WERI-Rb-1 (cell line): ENCODE data around the gene MTCL1.

Experiments used
- DNase-seq: peaks from one replicate; pipeline ENCODE4 v3.0.0-alpha.2; 2020
- H3K27ac ChIP-seq: fragments of 250-450 bp; sonication (Bioruptor Pico); 2 replicates; pipeline ENCODE4 v1.5.1; 2020; ENCODE audit warnings: mild to moderate bottlenecking, moderate library complexity
- H3K27me3 ChIP-seq: fragments of 250-450 bp; sonication (Bioruptor Pico); 2 replicates; pipeline ENCODE4 v1.5.1; 2021; ENCODE audit warnings: mild to moderate bottlenecking, low read depth, moderate library complexity; ENCODE audit not compliant: insufficient read depth, severe bottlenecking
- H3K36me3 ChIP-seq: fragments of 250-450 bp; sonication (Bioruptor Pico); 2 replicates; pipeline ENCODE4 v1.5.1; 2020; ENCODE audit warnings: mild to moderate bottlenecking, moderate library complexity
- H3K4me3 ChIP-seq: 2 replicates; pipeline ENCODE4 v1.5.1; 2011; ENCODE audit warnings: low read depth, mild to moderate bottlenecking, control low read depth, low read length
- H3K9me3 ChIP-seq: fragments of 250-450 bp; sonication (Bioruptor Pico); 2 replicates; pipeline ENCODE4 v1.5.1; 2021; ENCODE audit warnings: mild to moderate bottlenecking, moderate library complexity; ENCODE audit not compliant: severe bottlenecking
- TF ChIP-seq, protein P1 (sequence below): IDR thresholded peaks from 2 replicates; pipeline ENCODE4 v1.5.1; 2011; ENCODE audit warnings: low read depth, mild to moderate bottlenecking, control low read depth, inconsistent platforms, low read length

Gene MTCL1

DNA sequence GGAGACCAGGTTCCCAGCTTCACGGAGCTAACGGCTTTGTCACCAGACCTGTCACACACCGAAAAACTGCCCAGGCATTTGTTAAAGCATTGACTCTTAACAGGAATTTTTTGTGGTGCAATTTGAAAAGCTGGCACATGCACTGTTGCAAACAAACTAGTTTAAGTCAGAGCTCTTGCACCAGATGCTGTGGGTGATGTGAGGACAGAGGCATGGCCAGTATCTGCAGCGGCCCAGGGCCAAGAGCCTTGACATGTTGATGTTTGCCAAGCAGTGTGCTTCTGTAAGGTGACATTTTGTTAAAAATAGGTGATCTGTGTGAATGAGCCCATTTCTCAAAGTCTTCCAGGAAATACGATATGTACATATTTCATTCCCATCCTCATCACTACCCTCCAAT, 142.5 kb downstream of the MTCL1 start:
- Histone ChIP-seq H3K27ac (no peak overlapping the region), H3K9me3 (no peaks in the 10 kb centered on the region), H3K4me3 (no peak overlapping the region), H3K27me3 (no peaks in the 10 kb centered on the region), H3K36me3 (no peaks in the 10 kb centered on the region)
- TF ChIP-seq, protein P1, sequence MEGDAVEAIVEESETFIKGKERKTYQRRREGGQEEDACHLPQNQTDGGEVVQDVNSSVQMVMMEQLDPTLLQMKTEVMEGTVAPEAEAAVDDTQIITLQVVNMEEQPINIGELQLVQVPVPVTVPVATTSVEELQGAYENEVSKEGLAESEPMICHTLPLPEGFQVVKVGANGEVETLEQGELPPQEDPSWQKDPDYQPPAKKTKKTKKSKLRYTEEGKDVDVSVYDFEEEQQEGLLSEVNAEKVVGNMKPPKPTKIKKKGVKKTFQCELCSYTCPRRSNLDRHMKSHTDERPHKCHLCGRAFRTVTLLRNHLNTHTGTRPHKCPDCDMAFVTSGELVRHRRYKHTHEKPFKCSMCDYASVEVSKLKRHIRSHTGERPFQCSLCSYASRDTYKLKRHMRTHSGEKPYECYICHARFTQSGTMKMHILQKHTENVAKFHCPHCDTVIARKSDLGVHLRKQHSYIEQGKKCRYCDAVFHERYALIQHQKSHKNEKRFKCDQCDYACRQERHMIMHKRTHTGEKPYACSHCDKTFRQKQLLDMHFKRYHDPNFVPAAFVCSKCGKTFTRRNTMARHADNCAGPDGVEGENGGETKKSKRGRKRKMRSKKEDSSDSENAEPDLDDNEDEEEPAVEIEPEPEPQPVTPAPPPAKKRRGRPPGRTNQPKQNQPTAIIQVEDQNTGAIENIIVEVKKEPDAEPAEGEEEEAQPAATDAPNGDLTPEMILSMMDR, result no peak
- no peak for DNase-seq

DNA sequence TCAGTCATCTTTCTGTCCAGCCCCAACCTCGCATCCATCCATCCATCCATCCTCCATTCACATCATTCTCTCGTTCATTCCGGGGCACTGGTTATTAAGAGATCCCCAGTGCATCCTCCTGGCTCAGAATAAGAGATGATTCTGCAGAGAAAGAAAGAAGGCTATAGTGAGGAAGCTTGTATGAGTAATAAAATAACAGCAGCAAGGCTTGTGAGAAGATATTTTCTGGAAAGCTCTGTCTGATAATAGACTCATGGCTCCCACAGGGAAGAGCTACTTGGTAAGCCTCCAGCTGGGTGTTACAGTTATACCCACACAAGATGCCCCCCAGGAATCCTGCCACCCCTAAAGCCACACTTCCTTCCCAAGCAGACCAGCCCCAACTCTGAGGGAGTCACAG, 143.2 kb downstream of the MTCL1 start:
- Histone ChIP-seq H3K27me3 (no peaks in the 10 kb centered on the region), H3K27ac (no peak overlapping the region), H3K4me3 (no peak overlapping the region), H3K9me3 (no peaks in the 10 kb centered on the region), H3K36me3 (no peaks in the 10 kb centered on the region)
- DNase-seq, result no peak
- TF ChIP-seq, protein P1, result no peak

DNA sequence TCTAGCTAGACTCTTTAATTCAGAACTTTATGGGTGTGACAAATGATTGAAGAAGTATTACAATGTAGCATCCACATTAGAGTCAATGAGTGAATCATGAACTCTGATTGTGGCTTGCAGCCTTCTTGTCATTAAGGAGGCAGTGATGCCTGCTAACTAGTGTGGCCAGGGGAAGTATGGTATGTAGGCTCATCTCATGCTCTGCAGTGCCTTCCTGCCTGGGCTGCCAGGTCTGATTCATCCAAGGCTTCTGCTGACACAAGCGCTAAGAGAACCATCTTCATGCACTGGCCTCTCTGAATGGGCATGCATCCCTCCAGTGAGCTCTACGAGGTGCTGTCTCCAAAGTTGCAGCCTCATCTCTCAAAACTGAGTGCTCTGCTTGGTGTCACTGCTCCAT, 144.3 kb downstream of the MTCL1 start:
- Histone ChIP-seq H3K27ac (no peak overlapping the region), H3K4me3 (no peak overlapping the region), H3K36me3 (no peaks in the 10 kb centered on the region), H3K9me3 (no peaks in the 10 kb centered on the region), H3K27me3 (no peaks in the 10 kb centered on the region)
- DNase-seq, result no peak
- TF ChIP-seq, protein P1, result no peak

DNA sequence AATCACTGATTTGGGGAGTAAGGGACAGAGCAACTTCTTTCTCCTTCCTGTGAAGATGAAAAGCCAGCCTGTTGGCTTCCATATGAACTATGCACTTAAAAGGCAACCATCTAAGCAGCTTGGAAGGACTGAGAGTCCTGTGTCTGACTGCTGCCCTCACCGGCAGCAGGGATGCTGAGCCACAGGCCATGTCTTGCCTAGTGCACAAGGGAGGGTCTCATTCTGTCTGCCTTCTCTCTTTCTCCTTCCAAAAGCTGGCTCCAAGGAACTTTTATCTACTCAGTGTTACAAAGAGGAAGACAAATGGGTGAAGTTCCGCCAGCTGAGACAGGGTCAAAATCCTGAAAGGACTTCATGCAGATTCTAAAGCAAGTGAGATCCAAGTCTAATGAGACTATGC, 146.3 kb downstream of the MTCL1 start:
- Histone ChIP-seq H3K36me3 (no peaks in the 10 kb centered on the region), H3K4me3 (no peak overlapping the region), H3K27ac (no peak overlapping the region), H3K9me3 (no peaks in the 10 kb centered on the region), H3K27me3 (no peaks in the 10 kb centered on the region)
- DNase-seq, result no peak
- TF ChIP-seq, protein P1, result no peak

DNA sequence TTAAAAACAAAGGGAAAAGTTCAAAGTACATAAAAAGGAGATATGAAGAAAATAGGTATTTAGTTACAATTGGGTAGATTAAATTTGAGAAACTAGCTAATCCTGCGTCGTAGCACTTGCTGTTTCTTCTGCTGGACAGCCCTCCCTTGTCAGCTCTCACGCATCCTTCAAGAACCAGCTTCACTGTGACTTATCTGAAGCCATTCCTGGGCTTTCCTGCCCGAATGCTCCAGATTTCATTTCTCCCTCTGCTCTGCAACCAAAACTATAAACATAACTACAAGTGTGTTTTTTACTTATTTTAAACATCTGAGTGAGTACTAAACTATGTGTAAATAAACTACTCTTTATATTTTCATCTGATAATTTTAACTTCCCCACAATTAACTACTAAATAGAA, 149.2 kb downstream of the MTCL1 start:
- Histone ChIP-seq H3K36me3 (no peaks in the 10 kb centered on the region), H3K27ac (no peak overlapping the region), H3K4me3 (no peak overlapping the region), H3K27me3 (no peaks in the 10 kb centered on the region), H3K9me3 (no peaks in the 10 kb centered on the region)
- no peak for DNase-seq
- TF ChIP-seq, protein P1, result no peak

DNA sequence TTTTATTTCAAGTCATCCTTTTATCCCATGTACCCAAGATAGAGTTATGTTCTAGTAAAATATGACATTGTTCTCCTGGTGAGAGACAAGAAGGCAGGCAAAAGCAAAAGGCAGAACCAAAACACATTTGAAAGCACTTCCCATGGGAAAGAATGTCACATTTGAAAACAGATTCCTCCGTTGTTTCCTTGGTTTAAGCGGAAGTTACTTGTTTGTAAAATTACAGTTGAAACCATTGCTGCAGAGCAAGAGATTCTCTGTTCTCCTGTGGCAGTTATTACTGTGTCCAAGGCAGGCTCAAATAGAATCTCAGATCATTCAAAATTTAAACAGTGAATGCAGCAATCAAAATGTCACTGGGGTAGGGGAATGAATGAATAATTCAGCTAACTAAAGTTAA, 149.6 kb downstream of the MTCL1 start:
- no peaks in the 10 kb centered on the region for H3K36me3 ChIP-seq
- no peaks in the 10 kb centered on the region for H3K27me3 ChIP-seq
- no peaks in the 10 kb centered on the region for H3K9me3 ChIP-seq
- TF ChIP-seq, protein P1, result no peak
- DNase-seq, result no peak
- H3K27ac ChIP-seq, result no peak overlapping the region
- H3K4me3 ChIP-seq, result no peak overlapping the region
